Measurements from ENCODE around the gene GALE. TPM values are rescaled to one million over a fixed set of nuclear protein-coding genes. Genes with fewer than 3 reads are reported as not detected.

GALE gene
- total RNA-seq, 1 donor from 2014 or later = 66.3 TPM

GRCh38 chr1:23825076-23825761, 24.7 kb upstream of the GALE start, which contains the start of gene HMGCL:
Gene HMGCL, minus strand, starts transcription at chr1:23825429. Its CDS starts 14 bp downstream, at chr1:23825415.
- Mint-ChIP-seq H3K27ac (peak within 1 kb of the TSS; percentile 91), H3K4me1 (peaks cover 16% of the 10 kb centered on the region), H3K27me3 (peaks cover 6% of the 10 kb centered on the region), H3K9me3 (no peaks in the 10 kb centered on the region), H3K4me3 (peak within 1 kb of the TSS; percentile 95), H3K36me3 (ENCODE audit: low read depth) (peaks cover 2% of the 10 kb centered on the region)
- DNase-seq = peak; percentile 96
- intact Hi-C loops (cut with micrococcal nuclease) = loop anchor here (1.0 kb wide), 2 partner anchors 43 to 134 kb away; partner anchors contain the start of genes FUCA1 and PNRC2

GRCh38 chr1:23824711-23825075, 24.1 kb upstream of the GALE start:
- peaks cover 6% of the 10 kb centered on the region for H3K27me3 Mint-ChIP-seq
- intact Hi-C loops (cut with micrococcal nuclease) = loop anchor here (1.0 kb wide), 2 partner anchors 44 to 135 kb away; partner anchors contain the start of genes FUCA1 and PNRC2
- peaks cover 2% of the 10 kb centered on the region for H3K36me3 Mint-ChIP-seq (ENCODE audit: low read depth)
- no peak for DNase-seq
- no peaks in the 10 kb centered on the region for H3K9me3 Mint-ChIP-seq
- H3K4me3 Mint-ChIP-seq = peak overlapping the region; percentile 95
- peak overlapping the region; percentile 91 for H3K27ac Mint-ChIP-seq
- peaks cover 16% of the 10 kb centered on the region for H3K4me1 Mint-ChIP-seq

- intact Hi-C loops (cut with micrococcal nuclease) = no loop called here
- H3K9me3 Mint-ChIP-seq = no peaks in the 10 kb centered on the region
- peaks cover 5% of the 10 kb centered on the region for H3K27me3 Mint-ChIP-seq
- peaks cover 16% of the 10 kb centered on the region for H3K4me1 Mint-ChIP-seq
- DNase-seq = no peak
- peaks cover 2% of the 10 kb centered on the region for H3K36me3 Mint-ChIP-seq (ENCODE audit: low read depth)
- peak overlapping the region; percentile 95 for H3K4me3 Mint-ChIP-seq
- no peak overlapping the region for H3K27ac Mint-ChIP-seq
These were observed 23.2 kb upstream of the GALE start for GRCh38 chr1:23823767-23824166.

- DNase-seq = no peak
- intact Hi-C loops (cut with micrococcal nuclease) = no loop called here
- Mint-ChIP-seq H3K27ac (no peak overlapping the region), H3K4me3 (no peak overlapping the region), H3K4me1 (no peaks in the 10 kb centered on the region), H3K9me3 (no peaks in the 10 kb centered on the region), H3K27me3 (no peaks in the 10 kb centered on the region), H3K36me3 (ENCODE audit: low read depth) (peaks cover 15% of the 10 kb centered on the region)
These were observed 17.1 kb upstream of the GALE start for GRCh38 chr1:23817633-23818032.

GRCh38 chr1:23816906-23817305, 16.4 kb upstream of the GALE start:
- Mint-ChIP-seq H3K27ac (no peak overlapping the region), H3K4me1 (no peaks in the 10 kb centered on the region), H3K9me3 (no peaks in the 10 kb centered on the region), H3K27me3 (no peaks in the 10 kb centered on the region), H3K36me3 (ENCODE audit: low read depth) (peaks cover 20% of the 10 kb centered on the region), H3K4me3 (no peak overlapping the region)
- intact Hi-C loops (cut with micrococcal nuclease) = no loop called here
- no peak for DNase-seq

- Mint-ChIP-seq H3K27me3 (no peaks in the 10 kb centered on the region), H3K4me3 (no peak overlapping the region), H3K36me3 (ENCODE audit: low read depth) (peaks cover 20% of the 10 kb centered on the region), H3K4me1 (no peaks in the 10 kb centered on the region), H3K9me3 (no peaks in the 10 kb centered on the region), H3K27ac (no peak overlapping the region)
- DNase-seq = no peak
- intact Hi-C loops (cut with micrococcal nuclease) = no loop called here
These were observed 15.8 kb upstream of the GALE start for GRCh38 chr1:23816361-23816760.

- no peaks in the 10 kb centered on the region for H3K9me3 Mint-ChIP-seq
- intact Hi-C loops (cut with micrococcal nuclease) = no loop called here
- peaks cover 19% of the 10 kb centered on the region for H3K36me3 Mint-ChIP-seq (ENCODE audit: low read depth)
- no peak overlapping the region for H3K4me3 Mint-ChIP-seq
- no peak for DNase-seq
- H3K27me3 Mint-ChIP-seq = no peaks in the 10 kb centered on the region
- H3K27ac Mint-ChIP-seq = no peak overlapping the region
- H3K4me1 Mint-ChIP-seq = peaks cover 6% of the 10 kb centered on the region
These were observed 13.5 kb upstream of the GALE start for GRCh38 chr1:23814016-23814415.

GRCh38 chr1:23810818-23811540, 10.4 kb upstream of the GALE start:
- Mint-ChIP-seq H3K4me1 (peaks cover 8% of the 10 kb centered on the region), H3K27ac (no peak overlapping the region), H3K9me3 (no peaks in the 10 kb centered on the region), H3K27me3 (no peaks in the 10 kb centered on the region), H3K36me3 (ENCODE audit: low read depth) (peaks cover 10% of the 10 kb centered on the region), H3K4me3 (no peak overlapping the region)
- intact Hi-C loops (cut with micrococcal nuclease) = loop anchor here (2.0 kb wide), 1 partner anchor 106 kb away; no protein-coding TSS in a partner anchor
- DNase-seq = peak; percentile 88

GRCh38 chr1:23809751-23810171, 9.2 kb upstream of the GALE start:
- Mint-ChIP-seq H3K4me3 (no peak overlapping the region), H3K27ac (no peak overlapping the region), H3K36me3 (ENCODE audit: low read depth) (peaks cover 16% of the 10 kb centered on the region), H3K4me1 (peaks cover 13% of the 10 kb centered on the region), H3K9me3 (no peaks in the 10 kb centered on the region), H3K27me3 (no peaks in the 10 kb centered on the region)
- intact Hi-C loops (cut with micrococcal nuclease) = loop anchor here (1.0 to 2.0 kb wide), 2 partner anchors 59 to 107 kb away; partner anchors contain the start of gene FUCA1
- peak; percentile 94 for DNase-seq

- Mint-ChIP-seq H3K27me3 (no peaks in the 10 kb centered on the region), H3K27ac (no peak overlapping the region), H3K4me3 (no peak overlapping the region), H3K36me3 (ENCODE audit: low read depth) (peaks cover 23% of the 10 kb centered on the region), H3K9me3 (no peaks in the 10 kb centered on the region), H3K4me1 (peaks cover 13% of the 10 kb centered on the region)
- no peak for DNase-seq
- intact Hi-C loops (cut with micrococcal nuclease) = no loop called here
These were observed 6.9 kb upstream of the GALE start for GRCh38 chr1:23807453-23807852.

- Mint-ChIP-seq H3K27me3 (no peaks in the 10 kb centered on the region), H3K4me1 (peaks cover 15% of the 10 kb centered on the region), H3K4me3 (no peak overlapping the region), H3K36me3 (ENCODE audit: low read depth) (peaks cover 20% of the 10 kb centered on the region), H3K9me3 (no peaks in the 10 kb centered on the region), H3K27ac (no peak overlapping the region)
- intact Hi-C loops (cut with micrococcal nuclease) = no loop called here
- DNase-seq = no peak
These were observed 5.7 kb upstream of the GALE start for GRCh38 chr1:23806280-23806679.

GRCh38 chr1:23805025-23805424, 4.5 kb upstream of the GALE start:
- H3K9me3 Mint-ChIP-seq = no peaks in the 10 kb centered on the region
- no peak overlapping the region for H3K4me3 Mint-ChIP-seq
- no peak overlapping the region for H3K27ac Mint-ChIP-seq
- H3K4me1 Mint-ChIP-seq = peaks cover 14% of the 10 kb centered on the region
- intact Hi-C loops (cut with micrococcal nuclease) = no loop called here
- DNase-seq = no peak
- peaks cover 18% of the 10 kb centered on the region for H3K36me3 Mint-ChIP-seq (ENCODE audit: low read depth)
- H3K27me3 Mint-ChIP-seq = no peaks in the 10 kb centered on the region

GRCh38 chr1:23804183-23804835, 3.8 kb upstream of the GALE start:
- Mint-ChIP-seq H3K9me3 (no peaks in the 10 kb centered on the region), H3K4me1 (peaks cover 14% of the 10 kb centered on the region), H3K36me3 (ENCODE audit: low read depth) (peaks cover 18% of the 10 kb centered on the region), H3K4me3 (no peak overlapping the region), H3K27ac (peak overlapping the region; percentile 36), H3K27me3 (no peaks in the 10 kb centered on the region)
- no peak for DNase-seq
- intact Hi-C loops (cut with micrococcal nuclease) = no loop called here

- intact Hi-C loops (cut with micrococcal nuclease) = no loop called here
- H3K4me3 Mint-ChIP-seq = no peak overlapping the region
- H3K27me3 Mint-ChIP-seq = no peaks in the 10 kb centered on the region
- no peak overlapping the region for H3K27ac Mint-ChIP-seq
- no peaks in the 10 kb centered on the region for H3K9me3 Mint-ChIP-seq
- H3K36me3 Mint-ChIP-seq (ENCODE audit: low read depth) = peaks cover 20% of the 10 kb centered on the region
- DNase-seq = no peak
- peaks cover 18% of the 10 kb centered on the region for H3K4me1 Mint-ChIP-seq
These were observed 3.1 kb upstream of the GALE start for GRCh38 chr1:23803674-23804073.

Data from activated CD4-positive, alpha-beta T cell treated with anti-CD3 and anti-CD28 coated beads, Interleukin-2, amount 10 ng/mL, durations not matched to agents 24 days and 14 days (primary cell).